Hepatocyte (in vitro differentiated cells): ENCODE results near the gene FBXO9.

ENCODE experiments used
- CTCF ChIP-seq: fragments of 200-600 bp; sonication (generic); IDR thresholded peaks from 2 replicates; pipeline ENCODE4 v1.5.1; 2016; ENCODE audit warnings: antibody characterized with exemption, mild to moderate bottlenecking; ENCODE audit not compliant: poor library complexity
- EZH2 ChIP-seq: fragments of 200-600 bp; sonication (generic); IDR thresholded peaks from 2 replicates; pipeline ENCODE4 v1.6.1; 2016; ENCODE audit warnings: antibody characterized with exemption, mild to moderate bottlenecking, borderline replicate concordance

- no peak for TF ChIP-seq CTCF
- no peak for TF ChIP-seq EZH2
These were observed 63.6 kb downstream of the FBXO9 start for GRCh38 chr6:53128842-53129241.
